DMS79 (cell line): ENCODE measurements around the gene SCFD2.

Source experiments
- DNase-seq: peaks from one replicate; lab custom pipeline; 2025; lab: John Stamatoyannopoulos, UW

The SCFD2 gene

DNA sequence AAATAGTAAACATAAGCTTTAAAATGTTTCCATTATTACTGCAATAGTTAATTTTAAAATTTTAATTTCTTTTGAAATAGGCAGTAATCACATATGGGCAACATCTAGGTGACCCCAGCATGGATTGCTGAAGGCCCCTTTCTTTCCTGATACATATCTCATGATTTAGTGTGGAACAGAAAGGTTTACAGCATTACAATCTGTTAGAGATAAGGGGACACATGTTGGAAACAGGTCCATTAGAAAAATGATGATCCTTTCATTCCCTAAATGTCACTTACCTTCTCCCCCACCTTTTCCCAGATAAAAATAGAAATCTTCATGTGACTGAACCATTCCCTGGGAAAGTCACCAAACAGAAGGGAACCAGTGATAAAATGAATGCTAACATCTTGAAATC is 413.3 kb downstream of the SCFD2 start:
- DNase-seq = no peak

DNA sequence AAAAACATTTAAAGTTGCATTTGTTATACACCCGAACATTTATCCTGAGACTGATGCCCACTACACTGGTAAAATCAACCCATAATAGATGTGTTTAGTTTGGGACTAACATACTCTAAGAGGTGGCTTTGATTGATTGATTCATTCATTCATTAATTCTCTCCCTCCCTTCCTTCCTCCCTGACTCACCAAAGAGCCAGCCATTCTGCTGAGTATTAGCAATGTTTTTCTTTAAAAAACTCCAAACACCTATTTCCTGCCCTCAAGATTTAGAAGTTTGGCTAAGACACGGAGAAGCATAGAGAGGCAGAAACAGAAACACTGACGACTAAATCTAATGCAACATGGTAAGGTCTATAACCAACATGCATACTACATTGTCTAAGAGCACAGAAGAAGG is 414.8 kb downstream of the SCFD2 start:
- no peak for DNase-seq

- DNase-seq = no peak
Observed at GRCh38 chr4:52950226-52950625, 415.6 kb downstream of the SCFD2 start.

DNA sequence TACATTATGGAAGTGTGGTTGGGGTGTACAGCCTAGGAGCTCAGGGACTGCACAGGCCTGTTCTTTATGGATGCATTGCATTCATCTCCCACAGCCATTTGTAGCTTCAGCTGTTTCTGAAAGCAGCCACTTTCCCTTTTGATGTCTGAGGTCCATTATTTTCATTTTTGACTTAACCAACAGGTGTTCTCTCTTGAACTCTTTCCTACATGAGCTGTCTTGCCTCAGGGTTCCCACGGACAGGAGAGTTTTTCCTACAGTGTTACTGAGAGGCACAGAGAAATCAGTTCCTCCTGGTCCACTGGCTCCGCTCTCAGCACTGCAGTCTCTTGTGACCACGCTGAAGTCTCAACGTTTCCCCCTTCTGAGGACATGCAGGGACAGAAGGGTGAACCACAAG is 416.5 kb downstream of the SCFD2 start:
- no peak for DNase-seq

- no peak for DNase-seq
Observed at GRCh38 chr4:52948057-52948423, 417.8 kb downstream of the SCFD2 start.

DNA sequence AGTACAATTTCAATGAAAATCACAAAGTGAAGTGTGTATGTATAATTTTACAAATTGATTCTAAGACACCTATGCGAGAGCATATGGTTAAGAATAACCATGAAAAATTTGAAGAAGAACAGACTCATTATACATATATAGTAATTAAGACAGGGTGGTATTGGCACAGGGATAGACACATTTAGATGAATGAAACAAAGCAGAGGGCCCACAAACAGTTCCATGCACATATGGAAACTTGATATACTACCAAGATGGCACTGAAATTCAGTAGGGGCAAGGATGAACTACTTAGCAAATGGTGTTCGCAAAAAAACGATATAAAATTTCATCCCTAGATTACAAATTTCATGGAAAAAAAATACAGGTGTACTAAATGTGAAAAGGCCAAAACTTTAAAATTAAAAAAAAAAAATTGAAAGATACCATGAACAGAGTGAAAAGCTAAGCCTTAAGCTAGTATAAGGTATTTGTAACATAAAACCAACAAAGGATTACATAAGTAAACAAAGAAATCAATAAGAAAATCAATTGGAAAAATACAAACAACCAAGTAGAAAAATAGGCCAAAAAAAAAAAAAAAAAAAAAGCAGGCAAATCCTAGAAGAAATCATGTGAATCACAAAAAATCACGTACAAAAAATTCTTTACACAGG is 418.3 kb downstream of the SCFD2 start:
- no peak for DNase-seq

- no peak for DNase-seq
Observed at GRCh38 chr4:52946855-52947254, 419.0 kb downstream of the SCFD2 start.

- no peak for DNase-seq
Observed at GRCh38 chr4:52945982-52946381, 419.9 kb downstream of the SCFD2 start.

DNA sequence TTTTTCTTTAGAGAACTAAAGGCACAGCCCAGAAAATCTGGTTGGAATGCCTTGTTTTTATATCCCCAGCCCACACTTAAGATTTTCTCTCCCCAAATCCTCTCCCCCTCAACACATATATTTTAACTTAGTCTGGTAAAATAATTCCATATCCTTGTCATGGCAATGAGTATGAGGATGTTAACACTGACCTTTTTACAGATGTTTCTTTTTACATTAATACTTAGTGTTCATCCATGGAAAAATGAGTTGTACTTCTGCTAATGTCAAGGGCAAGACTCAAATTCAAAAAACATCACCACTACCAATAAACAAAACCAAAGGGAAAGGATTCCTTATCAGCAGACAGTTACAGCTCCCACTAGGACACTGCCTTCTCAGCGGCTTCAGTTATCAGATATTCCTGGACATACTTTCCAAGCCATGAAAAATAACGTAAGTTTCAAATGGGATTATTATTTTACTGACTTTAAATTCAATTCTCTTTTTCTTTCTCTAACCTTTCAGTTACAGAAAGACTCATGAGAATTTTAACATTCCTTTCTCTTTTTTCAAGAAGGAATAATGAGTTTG is 420.4 kb downstream of the SCFD2 start:
- DNase-seq = no peak

DNA sequence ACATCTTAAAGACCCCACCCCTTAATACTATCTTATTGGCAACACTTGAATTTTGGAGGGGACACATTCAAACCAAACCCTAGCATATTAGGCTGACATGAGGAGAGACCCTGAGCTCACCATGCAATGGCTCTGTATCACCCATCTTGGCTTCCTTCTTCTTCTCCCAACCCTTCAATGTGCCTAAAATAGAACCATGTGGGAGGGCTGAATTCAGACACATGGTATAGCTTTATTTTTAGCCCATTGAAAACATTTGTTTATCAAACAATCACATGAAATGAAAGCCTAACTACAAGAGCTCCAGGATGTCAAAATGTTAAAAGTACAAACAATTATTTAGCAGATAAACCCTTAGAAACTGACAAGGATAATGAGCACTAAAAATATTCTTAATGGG is 422.2 kb downstream of the SCFD2 start:
- no peak for DNase-seq

DNA sequence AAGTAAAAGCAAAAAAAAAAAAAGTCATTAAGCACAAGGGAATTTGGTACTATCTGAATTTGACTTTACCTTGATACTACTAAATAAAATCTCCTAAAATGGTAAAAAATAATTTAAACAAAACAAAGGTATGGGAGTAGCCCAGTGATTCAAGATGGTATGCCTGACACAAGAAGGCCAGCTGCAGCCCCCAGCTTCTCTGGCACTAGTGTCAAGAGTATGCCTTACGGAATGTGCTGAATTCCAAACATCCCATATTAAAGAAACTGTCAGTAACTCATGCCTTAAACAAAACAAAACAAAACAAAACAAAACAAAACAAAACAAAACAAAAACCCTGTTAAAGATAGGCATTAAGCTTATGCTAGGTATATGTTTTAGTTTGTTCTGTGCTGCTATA is 422.9 kb downstream of the SCFD2 start:
- DNase-seq = no peak

DNA sequence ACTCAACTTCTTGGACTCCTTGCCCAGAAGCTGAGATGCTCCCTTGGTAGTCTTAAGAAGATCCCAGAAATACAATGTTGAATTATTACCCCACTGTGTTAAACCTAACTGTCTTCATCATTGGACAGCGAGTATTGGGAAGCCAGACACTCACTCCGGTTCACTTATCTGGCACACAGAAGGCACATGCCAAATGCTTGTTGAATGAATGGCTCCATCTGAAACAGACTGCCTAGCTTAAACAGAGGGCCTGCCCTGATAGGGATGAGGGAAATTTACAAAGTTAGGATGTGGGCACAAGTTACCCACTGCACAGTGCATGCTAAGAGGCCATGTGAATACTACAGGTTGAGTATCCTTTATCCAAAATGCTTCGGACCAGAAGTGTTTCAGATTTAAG is 424.4 kb downstream of the SCFD2 start:
- no peak for DNase-seq

DNA sequence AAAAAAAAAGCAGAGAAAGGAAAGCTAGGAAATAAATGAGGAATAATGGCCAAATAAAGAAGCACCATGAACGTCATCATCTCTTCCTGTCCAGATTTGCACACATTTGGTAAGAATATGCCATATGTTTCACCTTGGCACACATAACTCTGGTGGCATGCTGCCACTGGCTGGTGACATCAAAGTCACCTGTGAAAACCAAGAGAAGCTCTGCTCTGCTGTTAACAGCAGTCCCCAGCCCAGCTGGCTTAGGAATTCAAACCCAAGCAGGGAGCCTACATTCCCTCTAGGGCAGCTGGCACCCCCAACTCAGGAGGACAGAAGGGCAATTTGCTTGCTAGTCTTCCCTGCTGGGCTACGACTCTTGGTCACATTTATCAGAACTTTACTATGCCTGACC is 426.1 kb downstream of the SCFD2 start:
- DNase-seq = no peak

DNA sequence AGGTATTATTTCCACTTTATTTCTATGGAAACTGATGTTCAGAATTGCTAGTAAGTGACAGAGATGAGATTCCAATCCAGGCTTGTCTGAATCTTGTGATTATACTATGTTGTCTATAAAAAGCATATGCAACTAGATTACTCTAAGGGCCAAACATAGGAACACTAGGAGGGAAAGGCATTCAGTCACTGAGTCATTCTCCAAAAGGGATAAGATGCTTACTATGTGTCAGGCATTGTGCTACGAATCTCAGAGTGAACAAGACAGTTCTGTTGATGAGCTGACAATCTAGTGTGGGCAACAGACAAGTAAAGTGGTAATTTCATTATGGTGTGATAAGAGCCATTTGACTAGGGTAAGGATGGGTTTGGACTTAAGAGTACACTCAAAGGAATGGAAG is 426.5 kb downstream of the SCFD2 start:
- no peak for DNase-seq

GRCh38 chr4:52937829-52938228 is 428.0 kb downstream of the SCFD2 start:
- DNase-seq = no peak

DNA sequence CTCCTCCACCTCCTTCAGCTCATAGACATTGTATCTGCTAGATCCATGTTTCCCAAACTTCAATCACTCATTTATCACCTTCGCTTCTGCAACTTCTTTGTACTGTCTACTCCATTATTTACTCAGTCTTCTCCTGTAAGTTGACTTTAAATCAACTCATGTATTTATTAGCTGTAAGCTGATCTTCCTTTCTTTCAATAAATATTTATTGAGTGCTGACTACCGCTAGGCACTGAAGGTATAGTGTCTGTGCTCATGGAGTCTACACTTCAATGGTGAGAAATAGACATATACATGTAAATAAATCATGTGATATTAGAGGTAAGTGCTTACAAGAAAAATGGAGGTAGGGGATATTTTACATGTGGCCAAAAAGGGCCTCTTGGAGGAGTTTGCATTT is 429.1 kb downstream of the SCFD2 start:
- DNase-seq = no peak

DNA sequence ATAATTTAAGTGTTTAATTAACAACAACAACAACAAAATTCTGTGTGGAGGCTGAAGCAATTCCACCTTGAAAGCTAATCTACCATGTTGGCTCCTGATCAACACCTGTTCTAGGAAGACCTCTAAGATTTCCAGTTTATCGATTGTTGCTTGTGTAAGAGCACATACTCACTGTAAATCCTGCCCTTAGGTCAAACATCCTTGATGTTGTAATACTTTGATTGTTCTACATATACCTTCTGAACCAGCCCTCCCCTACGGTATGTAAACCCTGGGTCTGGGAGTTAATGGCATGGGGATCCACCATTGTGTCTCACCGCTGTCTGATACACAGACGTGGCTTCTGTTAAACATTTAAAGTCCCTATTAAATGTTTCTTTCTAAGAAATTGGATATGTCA is 430.5 kb downstream of the SCFD2 start:
- no peak for DNase-seq

GRCh38 chr4:52933738-52934137 is 432.1 kb downstream of the SCFD2 start:
- no peak for DNase-seq

GRCh38 chr4:52932591-52933470 is 433.0 kb downstream of the SCFD2 start:
- DNase-seq = no peak

DNA sequence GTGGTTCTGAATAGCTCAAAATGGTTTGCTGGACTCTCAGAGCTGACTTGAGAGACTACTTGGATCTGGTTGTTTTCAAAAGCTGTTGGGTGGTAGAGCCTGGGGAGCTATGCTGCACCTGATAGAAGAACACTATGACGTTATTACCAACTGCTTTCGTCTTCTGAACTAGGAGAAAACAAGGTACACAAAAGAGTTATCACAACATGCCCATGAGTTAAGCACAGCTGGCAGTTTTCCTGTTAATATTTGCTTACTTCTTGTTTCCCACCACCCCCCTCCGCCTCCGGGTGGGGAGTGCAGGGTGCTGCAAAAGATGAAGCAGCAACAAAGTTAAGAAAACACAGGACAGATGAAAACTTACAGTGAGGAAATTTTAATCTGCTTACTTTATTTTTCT is 434.6 kb downstream of the SCFD2 start:
- DNase-seq = no peak

- no peak for DNase-seq
Observed at GRCh38 chr4:52926196-52926974, 439.5 kb downstream of the SCFD2 start.

DNA sequence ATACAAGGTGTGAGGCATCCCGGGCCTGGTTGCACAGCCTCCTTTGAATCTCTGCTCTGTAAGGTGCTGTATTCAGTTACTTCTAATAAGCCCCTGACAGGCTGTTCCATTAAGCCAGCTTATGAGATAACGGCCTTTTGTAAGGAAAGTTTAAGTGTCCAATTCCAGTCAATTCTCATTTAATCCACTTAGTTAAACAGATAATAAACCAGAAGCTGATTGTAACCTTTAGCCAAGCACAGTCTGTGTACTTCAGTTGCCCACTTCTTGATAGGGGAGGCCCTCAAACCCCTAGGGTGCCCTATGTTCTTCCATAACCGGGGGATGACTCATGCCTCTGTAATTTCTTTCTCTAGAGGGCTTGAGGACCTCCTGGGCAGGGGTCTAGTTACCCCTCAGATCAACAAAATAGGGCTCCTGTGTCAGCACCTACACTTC is 440.3 kb downstream of the SCFD2 start:
- peak; percentile 37 for DNase-seq

- no peak for DNase-seq
Observed at GRCh38 chr4:52919461-52919860, 446.4 kb downstream of the SCFD2 start.
